NCI-H1436 treated with DMSO at 0.1 percent for 48 hours (cell line): ENCODE measurements around the gene SMCHD1.
"Not testable (repeated sequence)": the region's sequence is repeated elsewhere in the genome, so short reads cannot be mapped to it uniquely, and the experiment has no call there.

Experiments used
- DNase-seq: peaks from one replicate; lab custom pipeline; 2025; lab: John Stamatoyannopoulos, UW

SMCHD1 gene

DNA sequence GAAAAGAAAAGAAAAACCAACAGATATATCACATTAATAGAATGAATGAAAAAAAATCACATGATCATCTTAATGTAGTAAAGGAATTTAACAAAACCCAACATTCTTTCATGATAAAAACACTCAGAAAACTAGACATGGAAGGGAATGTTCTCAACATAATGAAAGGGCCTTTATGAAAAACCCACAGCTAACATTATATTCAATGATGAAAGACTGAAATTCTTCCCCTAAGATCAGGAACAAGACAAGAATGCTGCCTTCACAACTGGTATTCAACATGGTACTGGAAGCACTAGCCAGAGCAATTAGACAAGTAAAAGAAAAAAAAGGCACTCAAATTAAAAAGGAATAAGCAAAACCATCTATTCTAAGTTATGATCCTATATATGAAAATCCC lies 162.8 kb downstream of the SMCHD1 start:
- no peak for DNase-seq

DNA sequence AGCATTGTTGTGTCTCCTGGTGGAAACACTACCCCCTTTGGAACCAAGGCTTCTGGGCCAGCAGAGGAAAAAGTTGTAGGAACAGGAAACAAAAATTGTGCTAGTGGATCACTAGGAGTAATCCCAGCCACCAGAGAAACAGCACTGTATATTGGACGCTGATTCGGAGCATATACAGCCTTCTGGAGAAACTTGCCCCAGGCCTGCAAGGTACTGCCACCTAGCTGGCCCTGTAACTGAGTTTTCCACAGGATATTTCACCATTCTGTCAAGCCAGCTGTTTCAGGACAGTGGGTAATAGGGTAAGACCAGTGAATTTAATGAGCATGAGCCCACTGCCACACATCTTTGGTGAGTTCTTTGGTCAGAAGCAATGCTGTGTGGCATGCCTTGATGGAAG lies 166.2 kb downstream of the SMCHD1 start:
- DNase-seq: no peak

- DNase-seq: no peak
These were observed 166.8 kb downstream of the SMCHD1 start for GRCh38 chr18:2822213-2822921.

DNA sequence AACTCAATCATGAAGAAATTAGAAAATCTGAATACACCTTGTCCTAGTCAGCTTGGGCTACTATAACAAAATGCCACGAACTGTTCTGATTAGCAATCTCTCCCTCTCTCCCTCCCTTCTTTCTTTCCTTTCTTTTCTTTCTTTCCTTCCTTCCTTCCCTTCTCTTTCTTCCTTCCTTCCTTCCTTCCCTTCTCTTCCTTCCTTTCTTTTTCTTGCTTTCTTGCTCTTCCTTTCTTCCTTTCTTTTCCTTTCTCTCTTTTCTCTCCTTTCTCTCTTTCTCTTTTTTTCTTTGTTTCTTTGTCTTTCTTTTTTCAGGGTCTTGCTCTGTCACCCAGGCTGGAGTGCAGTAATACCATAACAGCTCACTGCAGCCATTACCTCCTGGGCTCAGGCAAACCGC lies 167.7 kb downstream of the SMCHD1 start:
- no peak for DNase-seq

- DNase-seq: no peak
These were observed 168.4 kb downstream of the SMCHD1 start for GRCh38 chr18:2823966-2824365.

DNA sequence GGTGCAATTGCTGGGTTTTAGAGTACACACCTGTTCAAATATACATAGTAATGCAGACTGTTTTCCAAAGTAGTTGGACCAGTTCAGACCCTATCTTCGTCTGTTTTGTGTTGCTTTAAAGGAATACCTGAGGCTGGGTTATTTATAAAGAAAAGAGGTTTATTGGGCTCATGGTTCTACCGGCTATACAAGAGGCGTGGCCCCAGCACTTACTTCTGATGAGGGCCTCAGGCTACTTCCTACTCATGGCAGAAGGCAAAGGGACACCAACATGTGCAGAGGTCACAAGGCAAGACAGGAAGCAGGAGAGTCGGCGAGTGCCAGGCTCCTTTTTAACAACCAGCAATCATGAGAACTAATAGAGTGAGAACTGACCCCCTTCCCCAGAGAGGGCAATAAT lies 169.3 kb downstream of the SMCHD1 start:
- DNase-seq: no peak

GRCh38 chr18:2825613-2826175 lies 170.2 kb downstream of the SMCHD1 start:
- no peak for DNase-seq

GRCh38 chr18:2826581-2826980 lies 171.1 kb downstream of the SMCHD1 start:
- no peak for DNase-seq

DNA sequence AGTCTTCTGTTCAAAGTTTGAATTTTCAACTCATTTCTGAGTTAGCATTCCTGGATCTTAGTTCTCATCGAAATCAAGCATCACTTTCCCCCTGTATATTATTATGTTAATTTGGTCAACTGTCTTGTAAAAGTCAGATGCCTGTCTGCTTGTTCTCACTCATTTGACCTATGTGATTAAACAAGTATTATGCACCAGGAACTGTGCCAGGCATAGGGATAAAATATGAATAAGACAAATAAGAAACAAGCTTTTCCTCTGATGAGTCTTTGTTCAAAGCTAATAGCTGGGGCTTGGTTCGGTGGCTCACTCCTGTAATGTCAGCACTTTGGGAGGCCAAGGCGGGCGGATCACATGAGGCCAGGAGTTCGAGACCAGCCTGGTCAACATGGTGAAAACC lies 171.5 kb downstream of the SMCHD1 start:
- no peak for DNase-seq

DNA sequence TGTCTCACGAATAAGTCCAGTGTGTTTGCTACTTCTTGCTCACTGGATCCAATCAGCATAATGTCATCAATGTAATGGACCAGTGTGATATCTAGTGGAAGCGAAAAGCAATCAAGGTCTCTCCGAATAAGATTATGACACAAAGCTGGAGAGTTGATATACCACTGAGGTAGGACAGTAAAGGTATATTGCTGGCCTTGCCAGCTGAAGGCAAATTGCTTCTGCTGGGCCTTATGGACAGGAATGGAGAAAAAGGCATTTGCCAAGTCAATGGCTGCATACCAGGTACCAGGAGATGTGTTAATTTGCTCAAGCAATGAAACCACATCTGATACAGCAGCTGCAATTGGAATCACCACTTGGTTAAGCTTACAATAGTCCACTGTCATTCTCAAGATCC lies 180.6 kb downstream of the SMCHD1 start:
- not testable (repeated sequence) for DNase-seq

GRCh38 chr18:2837290-2837689 lies 181.8 kb downstream of the SMCHD1 start:
- not testable (repeated sequence) for DNase-seq

DNA sequence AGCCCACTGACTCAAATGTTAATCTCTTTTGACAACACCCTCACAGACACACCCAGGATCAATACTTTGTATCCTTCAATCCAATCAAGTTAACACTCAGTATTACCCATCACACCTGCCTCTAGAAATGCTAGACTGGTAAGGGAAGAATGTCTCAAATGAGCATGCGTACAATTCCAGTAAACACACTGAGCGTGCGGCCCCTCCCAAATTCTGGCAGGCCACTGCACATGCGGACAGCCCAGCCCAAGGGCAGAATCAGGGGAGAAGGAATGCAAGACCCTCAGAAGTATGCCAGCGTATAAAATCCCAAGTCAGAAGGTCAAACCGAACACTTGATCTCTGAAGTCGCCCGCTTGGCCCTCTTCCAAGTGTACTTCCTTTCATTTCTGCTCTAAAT lies 183.7 kb downstream of the SMCHD1 start:
- no peak for DNase-seq

GRCh38 chr18:2840521-2840920 lies 185.0 kb downstream of the SMCHD1 start:
- no peak for DNase-seq

DNA sequence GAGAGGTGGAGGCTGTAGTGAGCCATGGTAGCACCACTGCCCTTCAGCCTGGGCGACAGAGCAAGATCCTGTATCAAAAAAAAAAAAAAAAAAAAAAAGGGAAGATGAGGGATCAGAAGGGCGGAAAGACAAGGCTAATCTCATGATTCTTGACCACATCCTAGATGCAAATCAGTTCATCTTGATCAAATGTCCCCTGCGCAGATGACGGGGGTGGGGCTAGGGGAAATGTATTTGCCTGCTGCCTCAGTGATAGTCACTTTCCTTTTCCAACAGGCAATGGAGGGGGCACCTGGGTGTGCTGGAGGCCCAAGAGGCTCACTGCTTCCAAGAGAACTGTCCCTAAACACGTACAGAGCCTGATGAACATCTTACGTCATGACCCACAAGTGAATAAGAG lies 187.6 kb downstream of the SMCHD1 start:
- DNase-seq: no peak

DNA sequence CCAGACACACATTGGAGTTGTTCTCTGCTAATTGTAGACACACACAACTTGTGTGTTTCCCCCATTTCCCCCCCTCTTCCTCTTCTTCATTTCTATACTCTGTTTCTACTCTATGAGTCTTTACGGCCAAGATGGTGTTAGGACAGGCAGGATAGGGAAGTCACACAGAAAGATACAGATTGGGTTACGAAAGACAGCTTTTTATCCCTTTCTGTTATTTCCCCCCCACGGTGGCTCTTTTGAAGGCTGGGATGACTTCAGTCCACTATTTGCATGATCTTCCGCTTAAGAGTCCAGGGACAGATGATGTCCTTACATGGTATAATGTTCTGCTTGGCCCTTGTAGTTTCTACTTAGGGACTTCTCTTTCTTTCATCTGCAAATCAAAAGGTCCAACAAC lies 189.6 kb downstream of the SMCHD1 start:
- DNase-seq: no peak

- DNase-seq: no peak
These were observed 191.2 kb downstream of the SMCHD1 start, which contains the start of gene EMILIN2 for GRCh38 chr18:2846636-2847316. Gene EMILIN2 (plus strand): TSS chr18:2847006. CDS start chr18:2847189, 183 bp downstream.

DNA sequence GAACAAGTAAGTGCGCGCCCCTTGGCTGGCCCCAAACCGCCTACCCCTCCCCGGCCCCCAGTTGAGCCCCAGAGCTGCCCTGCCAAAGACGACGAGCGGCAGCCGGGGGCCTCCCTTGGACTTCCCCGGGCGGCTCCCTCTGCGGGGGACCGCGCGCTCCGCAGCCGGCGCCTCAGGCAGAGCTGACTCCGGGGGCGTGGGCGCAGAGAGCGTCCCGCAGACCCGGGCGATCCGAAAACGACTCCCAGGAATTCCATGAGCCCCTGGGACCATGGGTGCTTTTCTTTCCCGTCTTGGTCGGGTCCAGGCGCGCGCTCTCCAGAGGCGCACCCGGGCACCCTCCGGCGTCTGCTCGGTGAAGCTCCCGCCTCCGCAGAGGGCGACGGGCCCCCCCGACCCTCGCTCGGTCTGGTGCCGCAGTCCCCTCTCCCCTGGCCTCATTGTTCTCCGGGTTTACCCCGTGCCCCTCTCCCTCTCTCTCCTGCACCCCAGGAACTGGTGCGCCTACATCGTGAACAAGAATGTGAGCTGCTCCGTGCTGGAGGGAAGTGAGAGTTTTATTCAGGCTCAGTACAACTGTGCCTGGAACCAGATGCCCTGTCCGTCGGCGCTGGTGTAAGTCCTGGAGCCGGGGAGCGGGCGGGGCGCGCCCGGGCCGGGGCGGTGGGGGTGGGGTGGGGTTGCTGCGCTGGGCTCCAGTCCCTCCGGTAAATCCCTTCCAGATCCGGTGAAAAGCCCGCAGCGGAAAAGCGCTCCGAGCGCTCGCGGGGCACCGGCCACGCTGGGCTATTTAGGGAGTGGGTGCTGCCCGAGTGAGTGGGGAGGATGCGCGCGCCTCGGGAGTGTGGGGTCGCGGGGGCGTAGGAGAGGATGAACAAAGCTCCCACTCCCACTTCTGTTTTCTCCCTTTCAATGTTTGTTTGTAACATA lies 192.1 kb downstream of the SMCHD1 start:
- DNase-seq: no peak

DNA sequence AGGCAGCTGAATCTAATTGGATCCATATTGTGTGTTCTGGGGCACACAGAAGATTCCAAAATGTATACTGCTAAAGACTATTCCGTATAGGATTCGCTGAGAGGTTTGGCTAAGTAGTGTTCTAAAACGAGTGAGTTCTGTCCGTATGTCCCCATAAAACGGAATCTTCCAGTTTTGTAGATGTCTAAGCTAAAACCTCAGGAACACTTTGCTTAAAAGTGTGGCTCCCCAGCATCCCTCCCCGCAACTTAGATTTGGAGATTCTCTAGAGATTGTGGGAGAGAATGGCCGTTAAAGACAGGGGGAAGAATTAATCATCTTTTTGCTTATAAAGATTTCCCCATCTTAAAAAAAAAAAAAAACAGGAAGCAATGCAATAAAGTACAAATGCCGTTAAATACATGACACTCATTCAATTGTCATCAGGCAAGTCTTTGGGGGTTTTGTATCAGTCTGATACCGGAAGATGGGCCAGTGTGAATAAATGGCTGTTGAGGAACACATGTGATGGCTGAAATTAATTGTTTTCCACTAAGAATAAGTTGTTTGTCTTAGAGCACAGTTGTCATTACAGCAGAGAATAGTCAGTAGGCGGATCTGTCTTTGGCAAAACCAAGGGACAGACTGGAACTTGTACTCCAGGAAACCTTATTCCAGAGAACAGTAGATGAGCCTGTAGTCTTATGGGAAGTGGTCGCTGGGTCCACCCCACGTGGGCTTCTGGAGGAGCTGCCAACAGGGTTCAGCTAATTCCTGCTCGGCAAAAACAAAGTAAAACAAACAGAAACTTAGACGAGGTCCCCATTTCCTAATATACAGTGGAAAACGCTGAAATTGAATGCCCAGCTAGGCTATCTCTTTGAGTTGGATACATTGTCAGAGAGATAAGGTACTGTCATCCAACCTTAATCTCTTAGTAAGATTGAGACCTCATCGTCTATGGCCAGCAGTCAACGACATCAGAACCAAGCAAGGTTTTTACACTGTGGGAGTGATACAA lies 193.0 kb downstream of the SMCHD1 start:
- no peak for DNase-seq

GRCh38 chr18:2850816-2851215 lies 195.3 kb downstream of the SMCHD1 start:
- no peak for DNase-seq

- no peak for DNase-seq
These were observed 196.2 kb downstream of the SMCHD1 start for GRCh38 chr18:2851771-2852170.

DNA sequence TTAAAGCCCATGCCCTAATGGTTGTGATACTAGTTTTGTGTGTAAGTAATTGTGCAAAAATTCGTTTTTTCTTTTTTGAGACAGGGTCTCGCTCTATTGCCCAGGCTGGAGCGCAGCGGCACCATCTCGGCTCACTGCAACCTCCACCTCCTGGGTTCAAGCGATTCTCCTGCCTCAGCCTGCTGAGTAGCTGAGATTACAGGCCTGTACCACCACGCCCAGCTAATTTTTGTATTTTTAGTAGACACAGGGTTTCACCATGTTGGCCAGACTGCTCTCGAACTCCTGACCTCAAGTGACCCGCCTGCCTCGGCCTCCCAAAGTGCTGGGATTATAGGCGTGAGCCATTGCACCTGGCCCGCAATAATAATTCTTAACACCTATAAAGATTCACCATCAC lies 196.9 kb downstream of the SMCHD1 start:
- DNase-seq: not testable (repeated sequence)
